WTC11 (cell line): ENCODE data around the gene RANBP3.

Experiments
- ARID4B ChIP-seq: sonication (generic); formaldehyde crosslinking; IDR thresholded peaks from 2 replicates; pipeline ENCODE4 v1.8.0; 2023; ENCODE audit warnings: missing genetic modification reagents, mild to moderate bottlenecking, borderline replicate concordance
- ATF2 ChIP-seq: sonication (generic); formaldehyde crosslinking; IDR thresholded peaks from 2 replicates; pipeline ENCODE4 v1.8.1; 2022; ENCODE audit warnings: low read depth, missing genetic modification reagents, borderline replicate concordance
- CREB1 ChIP-seq: sonication (generic); formaldehyde crosslinking; IDR thresholded peaks from 2 replicates; pipeline ENCODE4 v1.8.0; 2023; ENCODE audit warnings: mild to moderate bottlenecking, missing genetic modification reagents
- E2F1 ChIP-seq: sonication (generic); formaldehyde crosslinking; IDR thresholded peaks from 2 replicates; pipeline ENCODE4 v1.8.0; 2022; ENCODE audit warnings: mild to moderate bottlenecking, missing genetic modification reagents
- JUN ChIP-seq: sonication (generic); formaldehyde crosslinking; IDR thresholded peaks from 2 replicates; pipeline ENCODE4 v1.8.0; 2023; ENCODE audit warnings: mild to moderate bottlenecking, missing genetic modification reagents
- NFYB ChIP-seq: sonication (generic); formaldehyde crosslinking; conservative IDR thresholded peaks from 2 replicates; pipeline ENCODE4 v1.8.0; 2022; ENCODE audit warnings: low read depth, missing genetic modification reagents
- NR2C2 ChIP-seq: sonication (generic); formaldehyde crosslinking; IDR thresholded peaks from 2 replicates; pipeline ENCODE4 v1.8.0; 2022; ENCODE audit warnings: mild to moderate bottlenecking, missing genetic modification reagents
- NR3C1 ChIP-seq: sonication (generic); formaldehyde crosslinking; conservative IDR thresholded peaks from 2 replicates; pipeline ENCODE4 v1.8.1; 2023; ENCODE audit warnings: low read depth, mild to moderate bottlenecking, missing genetic modification reagents
- ZNF121 ChIP-seq: sonication (generic); formaldehyde crosslinking; IDR thresholded peaks from 2 replicates; pipeline ENCODE4 v1.8.0; 2023; ENCODE audit warnings: missing genetic modification reagents
- TF ChIP-seq, protein P1 (sequence below): sonication (generic); formaldehyde crosslinking; IDR thresholded peaks from 2 replicates; pipeline ENCODE4 v1.8.0; 2023; ENCODE audit warnings: missing genetic modification reagents
- TF ChIP-seq, protein P2 (sequence below): fragments of 200-600 bp; IDR thresholded peaks from 2 replicates; pipeline ENCODE4 v1.8.0; 2022; ENCODE audit warnings: antibody characterized with exemption
- TF ChIP-seq, protein P3 (sequence below): sonication (generic); formaldehyde crosslinking; IDR thresholded peaks from 2 replicates; pipeline ENCODE4 v1.8.0; 2023; ENCODE audit warnings: mild to moderate bottlenecking, missing genetic modification reagents

DNA sequence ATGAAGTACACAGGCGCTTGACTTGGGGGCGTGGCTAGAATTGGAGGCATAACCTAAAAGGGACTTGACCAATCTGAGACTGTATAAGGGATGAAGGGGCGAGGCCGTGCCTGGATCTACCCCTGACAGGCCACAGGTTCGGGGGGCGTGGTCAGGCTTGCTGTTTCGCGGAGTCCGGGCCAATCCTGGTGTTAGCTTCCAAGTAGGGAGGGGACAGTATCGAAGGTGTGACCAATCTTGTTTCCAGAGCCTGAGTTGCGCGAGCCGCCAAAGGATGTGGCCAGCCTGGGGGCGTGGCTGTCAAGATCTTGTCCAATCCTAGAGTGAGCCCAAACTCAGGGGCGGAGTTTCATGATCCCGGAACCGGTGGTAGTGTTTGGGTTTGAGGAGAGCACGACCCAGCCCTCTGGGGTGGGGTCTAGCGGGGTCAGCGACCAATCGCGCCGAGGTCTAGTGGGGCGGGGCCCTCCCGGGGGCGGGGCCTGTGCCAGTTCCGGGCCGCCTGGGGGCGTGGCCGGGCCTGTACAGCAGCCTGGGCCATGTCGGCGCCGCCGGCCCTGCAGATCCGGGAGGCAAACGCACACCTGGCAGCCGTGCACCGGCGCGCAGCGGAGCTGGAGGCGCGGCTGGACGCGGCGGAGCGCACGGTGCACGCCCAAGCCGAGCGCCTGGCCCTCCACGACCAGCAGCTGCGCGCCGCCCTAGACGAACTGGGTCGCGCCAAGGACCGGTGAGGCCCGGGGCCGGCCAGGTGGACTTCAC, 73.4 kb downstream of the RANBP3 start, which contains the start of gene VMAC:
- no peak for TF ChIP-seq ARID4B (CRISPR knock-in tag)
- TF ChIP-seq, protein P1, sequence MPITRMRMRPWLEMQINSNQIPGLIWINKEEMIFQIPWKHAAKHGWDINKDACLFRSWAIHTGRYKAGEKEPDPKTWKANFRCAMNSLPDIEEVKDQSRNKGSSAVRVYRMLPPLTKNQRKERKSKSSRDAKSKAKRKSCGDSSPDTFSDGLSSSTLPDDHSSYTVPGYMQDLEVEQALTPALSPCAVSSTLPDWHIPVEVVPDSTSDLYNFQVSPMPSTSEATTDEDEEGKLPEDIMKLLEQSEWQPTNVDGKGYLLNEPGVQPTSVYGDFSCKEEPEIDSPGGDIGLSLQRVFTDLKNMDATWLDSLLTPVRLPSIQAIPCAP (CRISPR knock-in tag) = no peak
- TF ChIP-seq, protein P2, sequence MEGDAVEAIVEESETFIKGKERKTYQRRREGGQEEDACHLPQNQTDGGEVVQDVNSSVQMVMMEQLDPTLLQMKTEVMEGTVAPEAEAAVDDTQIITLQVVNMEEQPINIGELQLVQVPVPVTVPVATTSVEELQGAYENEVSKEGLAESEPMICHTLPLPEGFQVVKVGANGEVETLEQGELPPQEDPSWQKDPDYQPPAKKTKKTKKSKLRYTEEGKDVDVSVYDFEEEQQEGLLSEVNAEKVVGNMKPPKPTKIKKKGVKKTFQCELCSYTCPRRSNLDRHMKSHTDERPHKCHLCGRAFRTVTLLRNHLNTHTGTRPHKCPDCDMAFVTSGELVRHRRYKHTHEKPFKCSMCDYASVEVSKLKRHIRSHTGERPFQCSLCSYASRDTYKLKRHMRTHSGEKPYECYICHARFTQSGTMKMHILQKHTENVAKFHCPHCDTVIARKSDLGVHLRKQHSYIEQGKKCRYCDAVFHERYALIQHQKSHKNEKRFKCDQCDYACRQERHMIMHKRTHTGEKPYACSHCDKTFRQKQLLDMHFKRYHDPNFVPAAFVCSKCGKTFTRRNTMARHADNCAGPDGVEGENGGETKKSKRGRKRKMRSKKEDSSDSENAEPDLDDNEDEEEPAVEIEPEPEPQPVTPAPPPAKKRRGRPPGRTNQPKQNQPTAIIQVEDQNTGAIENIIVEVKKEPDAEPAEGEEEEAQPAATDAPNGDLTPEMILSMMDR = no peak
- TF ChIP-seq JUN (CRISPR knock-in tag) = no peak
- no peak for TF ChIP-seq NR2C2
- TF ChIP-seq E2F1 (CRISPR knock-in tag) = no peak
- TF ChIP-seq NFYB (CRISPR knock-in tag) = peak; percentile 53
- no peak for TF ChIP-seq NR3C1 (CRISPR knock-in tag)
- TF ChIP-seq, protein P3, sequence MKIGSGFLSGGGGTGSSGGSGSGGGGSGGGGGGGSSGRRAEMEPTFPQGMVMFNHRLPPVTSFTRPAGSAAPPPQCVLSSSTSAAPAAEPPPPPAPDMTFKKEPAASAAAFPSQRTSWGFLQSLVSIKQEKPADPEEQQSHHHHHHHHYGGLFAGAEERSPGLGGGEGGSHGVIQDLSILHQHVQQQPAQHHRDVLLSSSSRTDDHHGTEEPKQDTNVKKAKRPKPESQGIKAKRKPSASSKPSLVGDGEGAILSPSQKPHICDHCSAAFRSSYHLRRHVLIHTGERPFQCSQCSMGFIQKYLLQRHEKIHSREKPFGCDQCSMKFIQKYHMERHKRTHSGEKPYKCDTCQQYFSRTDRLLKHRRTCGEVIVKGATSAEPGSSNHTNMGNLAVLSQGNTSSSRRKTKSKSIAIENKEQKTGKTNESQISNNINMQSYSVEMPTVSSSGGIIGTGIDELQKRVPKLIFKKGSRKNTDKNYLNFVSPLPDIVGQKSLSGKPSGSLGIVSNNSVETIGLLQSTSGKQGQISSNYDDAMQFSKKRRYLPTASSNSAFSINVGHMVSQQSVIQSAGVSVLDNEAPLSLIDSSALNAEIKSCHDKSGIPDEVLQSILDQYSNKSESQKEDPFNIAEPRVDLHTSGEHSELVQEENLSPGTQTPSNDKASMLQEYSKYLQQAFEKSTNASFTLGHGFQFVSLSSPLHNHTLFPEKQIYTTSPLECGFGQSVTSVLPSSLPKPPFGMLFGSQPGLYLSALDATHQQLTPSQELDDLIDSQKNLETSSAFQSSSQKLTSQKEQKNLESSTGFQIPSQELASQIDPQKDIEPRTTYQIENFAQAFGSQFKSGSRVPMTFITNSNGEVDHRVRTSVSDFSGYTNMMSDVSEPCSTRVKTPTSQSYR (CRISPR knock-in tag) = no peak
- no peak for TF ChIP-seq ZNF121
- TF ChIP-seq CREB1 (CRISPR knock-in tag) = no peak
- TF ChIP-seq ATF2 (CRISPR knock-in tag) = no peak
